ENCODE results near the gene ALDH18A1. TPM values are rescaled to one million over a fixed set of nuclear protein-coding genes. Genes with fewer than 3 reads are reported as not detected.

Gene ALDH18A1
- total RNA-seq, 1 experiment from 2014 or later, result 70.3 TPM

DNA sequence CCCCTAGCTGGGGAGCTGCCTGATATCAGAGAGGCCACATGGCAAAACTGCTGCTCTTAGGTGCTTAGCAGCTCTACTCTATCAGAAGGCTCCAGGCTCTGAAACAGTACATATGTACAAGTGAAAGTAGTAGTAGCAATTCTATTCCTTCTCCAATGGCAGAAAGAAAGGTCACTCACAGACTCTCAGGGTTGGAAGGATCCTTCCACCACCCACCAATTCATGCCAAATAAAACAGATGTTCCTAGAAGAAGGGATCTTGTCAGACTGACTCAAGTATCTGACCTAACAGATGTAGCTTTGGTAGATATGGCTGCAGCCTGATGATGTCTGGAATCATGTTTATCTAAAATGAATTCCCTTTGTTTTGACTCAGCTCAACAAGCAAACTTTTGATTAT lies 8.0 kb upstream of the ALDH18A1 start:
- BruUV-seq (replicated peaks), result no TSS peak
- no peak overlapping the region for H3K4me2 ChIP-seq (ENCODE audit: low read length)
- H2AFZ ChIP-seq (ENCODE audit: low read length), result no peak overlapping the region
- H3K36me3 ChIP-seq (ENCODE audit: low read depth, low read length), result no peaks in the 10 kb centered on the region
- ATAC-seq (no peak), DNase-seq (no peak)
- no peaks in the 10 kb centered on the region for H3K4me1 ChIP-seq (ENCODE audit: insufficient read depth, low read length)
- no peaks in the 10 kb centered on the region for H3K9me3 ChIP-seq (ENCODE audit: low read length)
- H4K20me1 ChIP-seq (ENCODE audit: low read length), result no peaks in the 10 kb centered on the region
- no peaks in the 10 kb centered on the region for H3K9me2 ChIP-seq (replicated peaks; ENCODE audit: low read length)
- intact Hi-C loops (cut with micrococcal nuclease), result no loop called here
- no peaks in the 10 kb centered on the region for H3F3A ChIP-seq (ENCODE audit: low read length, unreplicated experiment)
- no peak overlapping the region for H3K4me3 ChIP-seq (ENCODE audit: low read length)
- H3K79me2 ChIP-seq (ENCODE audit: low read length), result no peaks in the 10 kb centered on the region
- ChIA-PET CTCF (no interaction called here), POLR2A (ENCODE audit: unreplicated experiment) (no interaction called here)
- no peaks in the 10 kb centered on the region for H3K27me3 ChIP-seq (ENCODE audit: low read length)
- TF ChIP-seq EZH2 (IDR thresholded peaks at IDR 0.05; ENCODE audit: low read length, unreplicated experiment), result no peak
- TF ChIP-seq EZH2phosphoT487 (IDR thresholded peaks at IDR 0.05; ENCODE audit: borderline replicate concordance, low read length), result no peak
- TF ChIP-seq, protein P1, sequence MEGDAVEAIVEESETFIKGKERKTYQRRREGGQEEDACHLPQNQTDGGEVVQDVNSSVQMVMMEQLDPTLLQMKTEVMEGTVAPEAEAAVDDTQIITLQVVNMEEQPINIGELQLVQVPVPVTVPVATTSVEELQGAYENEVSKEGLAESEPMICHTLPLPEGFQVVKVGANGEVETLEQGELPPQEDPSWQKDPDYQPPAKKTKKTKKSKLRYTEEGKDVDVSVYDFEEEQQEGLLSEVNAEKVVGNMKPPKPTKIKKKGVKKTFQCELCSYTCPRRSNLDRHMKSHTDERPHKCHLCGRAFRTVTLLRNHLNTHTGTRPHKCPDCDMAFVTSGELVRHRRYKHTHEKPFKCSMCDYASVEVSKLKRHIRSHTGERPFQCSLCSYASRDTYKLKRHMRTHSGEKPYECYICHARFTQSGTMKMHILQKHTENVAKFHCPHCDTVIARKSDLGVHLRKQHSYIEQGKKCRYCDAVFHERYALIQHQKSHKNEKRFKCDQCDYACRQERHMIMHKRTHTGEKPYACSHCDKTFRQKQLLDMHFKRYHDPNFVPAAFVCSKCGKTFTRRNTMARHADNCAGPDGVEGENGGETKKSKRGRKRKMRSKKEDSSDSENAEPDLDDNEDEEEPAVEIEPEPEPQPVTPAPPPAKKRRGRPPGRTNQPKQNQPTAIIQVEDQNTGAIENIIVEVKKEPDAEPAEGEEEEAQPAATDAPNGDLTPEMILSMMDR (conservative IDR thresholded peaks at IDR 0.05; ENCODE audit: low read depth, low read length), result no peak
- no peak overlapping the region for H3K27ac ChIP-seq (ENCODE audit: low read length)
- H3K9ac ChIP-seq (ENCODE audit: low read length), result no peak overlapping the region

DNA sequence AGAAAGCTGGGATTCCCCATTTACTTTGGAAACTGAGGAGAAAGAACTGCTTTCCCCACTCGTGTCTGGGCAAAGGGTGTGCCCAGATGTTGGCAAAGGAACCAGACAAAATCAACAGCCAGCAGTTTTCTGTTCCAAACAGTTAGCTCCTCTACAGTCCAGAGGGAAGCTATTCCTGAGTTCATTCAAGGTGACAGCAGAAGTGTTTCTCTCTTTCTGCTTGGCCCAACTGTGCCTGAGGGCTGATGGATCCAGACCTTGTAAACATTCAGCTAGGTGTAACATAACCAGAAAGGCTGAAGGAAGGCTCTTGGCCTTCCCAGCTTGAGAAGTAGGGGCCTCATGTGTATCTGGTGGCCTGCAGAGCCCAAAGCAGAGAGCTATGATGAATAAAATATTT lies 7.0 kb upstream of the ALDH18A1 start:
- no peak overlapping the region for H3K9ac ChIP-seq (ENCODE audit: low read length)
- TF ChIP-seq EZH2phosphoT487 (IDR thresholded peaks at IDR 0.05; ENCODE audit: borderline replicate concordance, low read length) (no peak), EZH2 (IDR thresholded peaks at IDR 0.05; ENCODE audit: low read length, unreplicated experiment) (no peak)
- no peaks in the 10 kb centered on the region for H3K4me1 ChIP-seq (ENCODE audit: insufficient read depth, low read length)
- H3K27ac ChIP-seq (ENCODE audit: low read length), result no peak overlapping the region
- no peak for ATAC-seq
- no peaks in the 10 kb centered on the region for H3K36me3 ChIP-seq (ENCODE audit: low read depth, low read length)
- no TSS peak for BruUV-seq (replicated peaks)
- H3K79me2 ChIP-seq (ENCODE audit: low read length), result no peaks in the 10 kb centered on the region
- H3K9me2 ChIP-seq (replicated peaks; ENCODE audit: low read length), result no peaks in the 10 kb centered on the region
- H3F3A ChIP-seq (ENCODE audit: low read length, unreplicated experiment), result no peaks in the 10 kb centered on the region
- no peaks in the 10 kb centered on the region for H3K9me3 ChIP-seq (ENCODE audit: low read length)
- H3K27me3 ChIP-seq (ENCODE audit: low read length), result no peaks in the 10 kb centered on the region
- H3K4me2 ChIP-seq (ENCODE audit: low read length), result no peak overlapping the region
- H3K4me3 ChIP-seq (ENCODE audit: low read length), result no peak overlapping the region
- intact Hi-C loops (cut with micrococcal nuclease), result no loop called here
- no peak overlapping the region for H2AFZ ChIP-seq (ENCODE audit: low read length)
- H4K20me1 ChIP-seq (ENCODE audit: low read length), result no peaks in the 10 kb centered on the region
- POLR2A ChIA-PET (ENCODE audit: unreplicated experiment), result no interaction called here
- CTCF ChIA-PET, result no interaction called here
- DNase-seq, result no peak

DNA sequence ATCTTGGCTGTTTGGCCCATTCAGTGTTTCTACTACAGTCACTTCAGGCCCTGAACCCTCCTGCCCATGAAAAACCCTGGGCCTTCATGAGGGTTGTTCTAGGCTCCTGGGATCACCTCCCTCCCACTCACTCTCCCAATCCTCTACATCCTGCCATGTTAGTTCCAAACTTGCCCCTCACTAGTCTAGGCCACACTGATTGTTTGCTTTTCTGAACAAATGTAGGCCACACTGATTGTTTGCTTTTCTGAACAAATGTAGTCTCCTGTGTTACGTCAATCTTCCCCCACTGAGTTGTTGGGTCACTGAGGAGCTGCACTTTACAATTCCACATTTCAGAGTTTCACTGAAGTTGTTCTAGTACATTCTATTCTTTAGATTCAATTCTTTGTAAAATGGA lies 5.3 kb upstream of the ALDH18A1 start:
- Histone ChIP-seq H3K27ac (ENCODE audit: low read length) (no peak overlapping the region), H3K4me3 (ENCODE audit: low read length) (no peak overlapping the region), H3K9me2 (replicated peaks; ENCODE audit: low read length) (no peaks in the 10 kb centered on the region), H3K4me1 (ENCODE audit: insufficient read depth, low read length) (no peaks in the 10 kb centered on the region), H4K20me1 (ENCODE audit: low read length) (no peaks in the 10 kb centered on the region), H3K9me3 (ENCODE audit: low read length) (no peaks in the 10 kb centered on the region), H2AFZ (ENCODE audit: low read length) (no peak overlapping the region), H3K36me3 (ENCODE audit: low read depth, low read length) (no peaks in the 10 kb centered on the region), H3F3A (ENCODE audit: low read length, unreplicated experiment) (no peaks in the 10 kb centered on the region), H3K27me3 (ENCODE audit: low read length) (no peaks in the 10 kb centered on the region), H3K4me2 (ENCODE audit: low read length) (no peak overlapping the region), H3K79me2 (ENCODE audit: low read length) (no peaks in the 10 kb centered on the region), H3K9ac (ENCODE audit: low read length) (no peak overlapping the region)
- DNase-seq (no peak), ATAC-seq (no peak)
- ChIA-PET CTCF (no interaction called here), POLR2A (ENCODE audit: unreplicated experiment) (no interaction called here)
- intact Hi-C loops (cut with micrococcal nuclease), result no loop called here
- no TSS peak for BruUV-seq (replicated peaks)
- TF ChIP-seq EZH2phosphoT487 (IDR thresholded peaks at IDR 0.05; ENCODE audit: borderline replicate concordance, low read length) (no peak), EZH2 (IDR thresholded peaks at IDR 0.05; ENCODE audit: low read length, unreplicated experiment) (no peak)
- TF ChIP-seq, protein P1 (conservative IDR thresholded peaks at IDR 0.05; ENCODE audit: low read depth, low read length), result no peak

Measured in PC-3 (cell line).